Subcutaneous abdominal adipose tissue (tissue), 5 donors: ENCODE results near the gene DIPK1B.

Source experiments
- H3K27ac ChIP-seq: one replicate; pipeline ENCODE4 v1.7.0; 2013; ENCODE audit warnings: low read depth, mild to moderate bottlenecking, inconsistent platforms, low read length, moderate library complexity
- H3K27me3 ChIP-seq, 5 donors: one replicate each; pipeline ENCODE4 v1.7.0; 2013; ENCODE audit warnings: low read length in 5 of 5, inconsistent platforms in 1 of 5; ENCODE audit not compliant: control insufficient read depth in 5 of 5, insufficient read depth in 4 of 5
- H3K36me3 ChIP-seq, 5 donors: one replicate each; pipeline ENCODE4 v1.7.0; 2013; ENCODE audit warnings: low read length in 5 of 5; ENCODE audit not compliant: control insufficient read depth in 5 of 5, insufficient read depth in 5 of 5
- H3K4me1 ChIP-seq, 5 donors: one replicate each; pipeline ENCODE4 v1.7.0; 2013; ENCODE audit warnings: low read length in 5 of 5, mild to moderate bottlenecking in 3 of 5, moderate library complexity in 1 of 5; ENCODE audit not compliant: control insufficient read depth in 5 of 5, insufficient read depth in 5 of 5
- H3K4me3 ChIP-seq, 5 donors: one replicate each; pipeline ENCODE4 v1.7.0; 2013; ENCODE audit warnings: low read length in 5 of 5, low read depth in 1 of 5
- H3K9ac ChIP-seq, 5 donors: one replicate each; pipeline ENCODE4 v1.7.0; 2013; ENCODE audit warnings: low read length in 5 of 5, mild to moderate bottlenecking in 4 of 5, moderate library complexity in 3 of 5
- H3K9me3 ChIP-seq, 5 donors: one replicate each; pipeline ENCODE4 v1.7.0; 2013; ENCODE audit warnings: low read length in 5 of 5; ENCODE audit not compliant: control insufficient read depth in 5 of 5
- donor health status: healthy.
- donor health status: healthy.
- donor health status: healthy.
- donor health status: healthy.
- donor health status: healthy.

DIPK1B gene

DNA sequence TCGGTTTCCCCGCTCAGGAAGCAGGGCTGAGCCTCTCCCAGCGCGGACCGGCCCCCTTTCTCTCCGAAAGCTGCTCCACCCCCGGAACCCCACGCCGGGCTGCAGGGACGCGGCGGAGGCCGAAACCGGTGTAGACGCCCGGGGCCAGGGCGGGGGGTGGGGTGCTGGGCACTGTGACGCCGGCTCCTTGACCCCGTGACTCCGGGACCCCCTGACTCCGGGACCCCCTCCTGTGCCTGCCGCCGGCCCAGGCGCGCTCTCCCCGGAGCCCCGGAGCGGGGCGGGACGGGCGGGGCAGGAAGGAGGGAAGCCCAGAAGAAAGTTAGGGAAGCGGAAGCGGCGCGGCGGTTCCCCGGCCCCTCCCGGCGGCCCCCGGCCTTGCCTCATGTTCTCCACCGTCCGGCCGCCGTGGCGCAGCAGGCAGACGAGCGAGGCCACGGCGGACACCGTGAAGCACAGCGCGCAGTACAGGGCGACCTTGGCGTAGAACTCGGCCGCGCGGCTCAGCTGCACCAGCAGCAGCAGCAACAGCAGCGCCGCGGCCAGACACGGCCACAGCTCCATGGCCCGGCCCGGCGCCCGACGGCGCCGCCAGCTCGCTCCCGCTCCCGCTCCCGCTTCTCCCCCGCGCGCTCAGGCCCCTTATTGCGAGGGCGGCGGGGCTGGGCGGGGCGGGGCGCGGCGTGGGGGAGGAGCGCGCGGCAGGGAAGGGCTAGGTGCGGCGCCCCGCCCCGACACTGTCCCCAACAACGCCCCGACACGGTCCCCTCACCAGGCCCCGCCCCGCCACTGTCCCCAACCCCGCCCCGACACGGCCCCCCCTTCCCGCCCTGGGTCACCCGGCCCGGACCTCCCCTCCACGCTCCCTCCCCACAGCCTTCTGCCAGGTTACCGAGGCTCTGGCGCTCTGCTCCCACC is 25.3 kb upstream of the DIPK1B start, which contains the start of gene AGPAT2:
TSS of gene AGPAT2 (minus strand) at position 664 of the 918 bp plus-strand sequence. CDS start at position 564, 100 bp downstream.
- no peaks in the 10 kb centered on the region for H3K9me3 ChIP-seq
- peak within 1 kb of the TSS in 4 of 5 donors; percentile 51 to 97 (median 88) for H3K9ac ChIP-seq
- peak within 1 kb of the TSS; percentile 60 to 93 (median 79) for H3K4me3 ChIP-seq
- peak within 1 kb of the TSS; percentile 86 for H3K27ac ChIP-seq
- H3K27me3 ChIP-seq: no peaks in the 10 kb centered on the region
- H3K4me1 ChIP-seq: peaks cover 2 to 79% (median 78%) of the 10 kb centered on the region in 5 donors
- peaks cover 0 to 8% (median 0%) of the 10 kb centered on the region in 5 donors for H3K36me3 ChIP-seq

- H3K9ac ChIP-seq: no peak overlapping the region
- peak overlapping the region; percentile 18 for H3K27ac ChIP-seq
- H3K4me1 ChIP-seq: peaks cover 2 to 72% (median 71%) of the 10 kb centered on the region in 5 donors
- no peaks in the 10 kb centered on the region for H3K27me3 ChIP-seq
- H3K4me3 ChIP-seq: peak overlapping the region in 1 of 5 donors; percentile 40
- H3K9me3 ChIP-seq: no peaks in the 10 kb centered on the region
- peaks cover 0 to 8% (median 0%) of the 10 kb centered on the region in 5 donors for H3K36me3 ChIP-seq
Measured at GRCh38 chr9:136687721-136688223, 24.6 kb upstream of the DIPK1B start.

DNA sequence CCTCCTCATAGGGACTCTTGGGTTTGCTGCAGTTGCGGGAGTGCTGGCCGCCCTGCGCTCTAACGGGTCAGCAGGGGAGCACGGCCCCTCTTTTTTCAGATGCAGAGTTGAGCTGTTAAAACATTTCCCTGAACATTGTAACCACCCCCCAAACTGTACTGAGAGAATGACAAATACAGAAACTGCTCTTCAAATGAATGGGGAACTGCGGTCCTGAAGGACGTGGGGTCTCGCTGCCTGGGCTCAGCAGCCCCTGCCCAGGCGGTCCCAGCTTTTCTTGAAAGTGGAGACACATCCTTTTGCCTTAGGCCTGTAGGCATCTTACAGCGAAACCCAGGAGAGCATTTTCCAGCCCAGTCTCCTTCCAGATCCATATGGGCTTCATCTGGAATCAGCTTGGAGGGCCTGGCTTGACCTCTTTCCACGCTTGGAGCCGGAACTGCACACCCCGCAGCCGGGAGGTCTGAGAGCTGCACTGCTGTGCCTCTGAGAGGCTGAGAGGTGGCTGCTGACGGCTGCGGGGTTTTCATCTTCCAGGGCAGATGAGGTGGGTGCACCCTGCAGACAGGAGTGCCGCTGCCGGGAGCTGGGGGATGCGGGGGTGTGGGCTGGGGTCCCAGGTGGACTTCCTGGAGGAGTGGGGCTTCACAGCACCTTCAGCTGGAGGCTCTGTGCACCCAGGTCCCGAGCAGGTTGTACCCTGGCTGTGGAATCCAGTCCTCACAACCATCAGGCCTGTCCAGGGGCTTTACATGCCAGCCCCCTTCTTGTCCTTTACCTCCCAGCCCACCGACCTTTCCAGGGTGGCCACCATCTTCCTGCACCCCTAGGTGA is 23.9 kb upstream of the DIPK1B start:
- Histone ChIP-seq H3K9me3 (no peaks in the 10 kb centered on the region), H3K9ac (no peak overlapping the region), H3K4me3 (peak overlapping the region in 1 of 5 donors; percentile 40), H3K36me3 (peaks cover 0 to 8% (median 0%) of the 10 kb centered on the region in 5 donors), H3K27me3 (no peaks in the 10 kb centered on the region), H3K4me1 (peaks cover 2 to 72% (median 65%) of the 10 kb centered on the region in 5 donors), H3K27ac (peak overlapping the region; percentile 37)

GRCh38 chr9:136689108-136689460 is 23.3 kb upstream of the DIPK1B start:
- peaks cover 0 to 2% (median 0%) of the 10 kb centered on the region in 5 donors for H3K36me3 ChIP-seq
- no peaks in the 10 kb centered on the region for H3K27me3 ChIP-seq
- no peak overlapping the region for H3K9ac ChIP-seq
- peaks cover 2 to 68% (median 63%) of the 10 kb centered on the region in 5 donors for H3K4me1 ChIP-seq
- no peaks in the 10 kb centered on the region for H3K9me3 ChIP-seq
- H3K27ac ChIP-seq: peak overlapping the region; percentile 37
- no peak overlapping the region for H3K4me3 ChIP-seq

- Histone ChIP-seq H3K9me3 (no peaks in the 10 kb centered on the region), H3K27ac (peak overlapping the region; percentile 30), H3K4me1 (peaks cover 2 to 60% (median 57%) of the 10 kb centered on the region in 5 donors), H3K9ac (peak overlapping the region in 1 of 5 donors; percentile 27), H3K4me3 (no peak overlapping the region), H3K27me3 (no peaks in the 10 kb centered on the region), H3K36me3 (no peaks in the 10 kb centered on the region)
Measured at GRCh38 chr9:136690104-136690805, 22.1 kb upstream of the DIPK1B start.

DNA sequence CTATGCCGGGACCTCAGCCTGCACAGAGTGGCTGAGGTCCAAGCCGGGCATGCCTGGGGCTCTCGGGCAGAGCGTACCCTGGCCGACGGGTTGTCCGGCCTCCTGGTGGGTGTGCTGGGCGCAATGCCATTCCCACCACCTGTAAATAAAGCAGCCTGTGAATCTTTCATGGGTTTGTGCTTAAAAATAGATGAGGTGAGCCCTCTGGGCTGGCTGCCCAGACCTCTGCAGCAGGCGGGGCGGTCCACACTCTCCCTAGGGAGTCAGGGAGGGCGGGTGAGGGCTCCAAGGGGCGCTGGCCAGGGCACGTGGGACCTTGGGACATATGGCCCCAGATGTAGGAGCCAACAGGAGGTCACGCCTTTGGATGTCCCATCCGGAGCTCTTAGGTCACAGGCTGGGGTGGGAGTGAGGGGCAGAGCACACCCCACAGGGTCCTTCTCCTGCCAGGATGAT is 21.5 kb upstream of the DIPK1B start:
- Histone ChIP-seq H3K27ac (peak overlapping the region; percentile 30), H3K4me1 (peaks cover 2 to 57% (median 52%) of the 10 kb centered on the region in 5 donors), H3K4me3 (no peak overlapping the region), H3K27me3 (no peaks in the 10 kb centered on the region), H3K9ac (peak overlapping the region in 1 of 5 donors; percentile 27), H3K36me3 (no peaks in the 10 kb centered on the region), H3K9me3 (no peaks in the 10 kb centered on the region)

DNA sequence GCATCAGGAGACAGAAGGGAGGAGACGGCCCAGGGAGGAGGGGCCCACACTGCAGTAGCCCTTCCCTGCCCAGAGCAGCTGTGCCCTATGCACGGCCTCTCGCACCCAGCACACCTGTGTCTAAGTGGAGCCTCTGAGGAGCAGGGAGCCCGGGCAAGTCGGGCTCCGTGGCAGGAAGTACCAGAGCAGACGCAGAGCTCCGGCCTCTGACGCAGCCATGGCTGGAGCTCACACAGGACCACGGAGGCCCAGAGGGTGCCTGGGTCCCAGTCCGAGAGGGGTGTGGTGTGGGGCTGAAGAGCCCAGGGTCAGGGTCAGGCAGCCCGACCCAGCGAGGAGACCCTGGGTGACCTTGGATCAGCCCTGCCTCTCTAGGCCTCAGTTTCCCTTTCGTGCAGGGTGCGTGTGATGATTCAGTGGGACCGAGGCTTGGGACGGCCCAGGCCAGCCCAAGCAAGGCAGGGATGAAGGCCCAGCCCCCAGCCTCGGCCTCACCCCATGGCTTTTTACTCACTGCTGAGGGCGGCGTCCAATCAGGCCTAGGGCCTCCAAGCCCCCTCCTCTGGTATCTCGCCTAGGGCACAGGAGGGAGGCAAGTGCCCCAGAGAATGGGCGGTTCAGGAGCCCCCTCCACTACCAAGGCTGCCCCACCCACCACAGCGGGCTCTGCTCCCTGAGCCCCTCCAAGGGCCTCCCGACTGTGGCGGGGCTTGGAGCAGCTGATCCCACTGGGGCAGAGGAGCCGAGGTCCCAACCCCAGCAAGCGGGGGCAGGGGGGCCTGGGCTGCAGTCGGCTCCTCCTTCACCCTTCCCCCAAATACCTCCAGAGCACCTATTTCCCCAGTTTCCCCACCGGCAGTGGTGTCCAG is 20.8 kb upstream of the DIPK1B start:
- H3K4me3 ChIP-seq: no peak overlapping the region
- H3K9ac ChIP-seq: no peak overlapping the region
- no peaks in the 10 kb centered on the region for H3K36me3 ChIP-seq
- H3K9me3 ChIP-seq: no peaks in the 10 kb centered on the region
- H3K4me1 ChIP-seq: peaks cover 2 to 57% (median 44%) of the 10 kb centered on the region in 5 donors
- H3K27ac ChIP-seq: no peak overlapping the region
- no peaks in the 10 kb centered on the region for H3K27me3 ChIP-seq

DNA sequence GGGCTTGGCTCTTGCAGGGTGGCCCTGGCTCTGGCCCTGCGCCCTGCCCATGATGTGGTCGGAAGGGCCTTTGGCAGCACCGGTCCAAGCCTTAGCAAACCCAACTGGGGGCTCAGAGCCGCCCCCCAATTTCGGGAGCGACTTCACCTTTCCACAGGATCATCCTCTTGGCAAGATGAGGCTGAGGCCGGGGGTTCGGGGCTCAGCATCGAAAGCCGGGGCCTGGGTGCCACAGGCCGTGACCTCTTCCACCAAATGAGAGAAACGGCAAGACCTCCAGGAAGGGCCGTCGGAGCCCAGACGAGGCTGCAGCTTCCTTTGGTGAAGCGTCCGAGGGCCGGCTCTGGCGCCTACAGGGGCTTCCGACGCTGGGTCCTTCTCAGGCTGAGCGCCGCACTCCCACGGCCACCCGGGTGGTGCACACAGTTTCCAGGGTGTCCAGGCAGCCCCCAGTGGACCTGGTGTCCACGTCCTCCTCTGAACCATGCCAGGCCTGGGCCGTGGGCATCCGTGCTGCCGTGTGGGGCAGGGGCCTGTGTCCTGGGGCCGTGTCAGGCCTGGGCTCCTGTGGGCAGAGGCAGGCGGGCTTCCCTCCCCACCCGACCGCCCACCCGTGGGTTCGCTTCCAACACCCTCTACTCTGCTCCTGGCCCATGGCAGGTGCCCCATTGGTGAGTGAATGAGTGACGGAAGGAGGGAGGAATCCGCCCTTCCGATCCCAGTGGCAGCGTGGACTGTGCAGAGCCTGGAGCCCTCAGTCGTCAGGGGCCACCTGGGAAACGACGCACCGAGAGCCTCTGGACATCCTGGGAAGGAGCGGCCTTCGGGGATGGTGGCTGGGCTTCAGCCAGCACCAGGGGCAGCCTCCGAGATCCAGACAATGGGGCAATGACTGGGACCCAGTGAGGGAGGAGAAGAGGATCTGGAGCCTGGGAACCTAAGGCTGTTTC is 19.9 kb upstream of the DIPK1B start:
- Histone ChIP-seq H3K9me3 (no peaks in the 10 kb centered on the region), H3K27me3 (peaks cover 0 to 4% (median 0%) of the 10 kb centered on the region in 5 donors), H3K27ac (no peak overlapping the region), H3K4me3 (no peak overlapping the region), H3K36me3 (no peaks in the 10 kb centered on the region), H3K9ac (no peak overlapping the region), H3K4me1 (peaks cover 2 to 60% (median 46%) of the 10 kb centered on the region in 5 donors)
